ENCODE data around the gene FLNB. TPM values are rescaled to one million over a fixed set of nuclear protein-coding genes. Genes with fewer than 3 reads are reported as not detected.

FLNB gene
- total RNA-seq, 2 donors from 2014 or later = 96.9 to 139 TPM

DNA sequence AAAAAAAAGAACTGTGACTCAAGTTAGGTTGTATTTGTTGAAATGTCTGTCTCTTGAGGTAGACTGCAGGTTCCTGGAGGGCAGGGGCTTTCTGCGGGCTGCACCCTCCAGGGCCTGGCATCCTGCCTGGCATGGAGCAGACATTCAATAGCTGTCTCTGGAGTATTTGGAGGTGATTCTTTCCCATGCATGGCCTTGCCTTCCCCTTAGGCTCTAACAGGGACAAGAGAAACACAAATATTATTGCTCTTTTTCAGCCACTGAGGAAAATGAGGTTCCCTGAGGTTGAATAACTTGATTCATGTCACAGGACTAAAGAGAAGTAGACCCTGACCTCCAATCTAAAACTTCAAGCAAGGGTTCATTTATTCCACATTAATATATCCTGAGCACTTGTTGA is 18.6 kb upstream of the FLNB start:
- H3K27me3 ChIP-seq (replicated peaks; ENCODE audit: insufficient read depth) = no peaks in the 10 kb centered on the region
- no peak for ATAC-seq (ENCODE audit: insufficient number of reproducible peaks, low FRiP score, low read depth)

DNA sequence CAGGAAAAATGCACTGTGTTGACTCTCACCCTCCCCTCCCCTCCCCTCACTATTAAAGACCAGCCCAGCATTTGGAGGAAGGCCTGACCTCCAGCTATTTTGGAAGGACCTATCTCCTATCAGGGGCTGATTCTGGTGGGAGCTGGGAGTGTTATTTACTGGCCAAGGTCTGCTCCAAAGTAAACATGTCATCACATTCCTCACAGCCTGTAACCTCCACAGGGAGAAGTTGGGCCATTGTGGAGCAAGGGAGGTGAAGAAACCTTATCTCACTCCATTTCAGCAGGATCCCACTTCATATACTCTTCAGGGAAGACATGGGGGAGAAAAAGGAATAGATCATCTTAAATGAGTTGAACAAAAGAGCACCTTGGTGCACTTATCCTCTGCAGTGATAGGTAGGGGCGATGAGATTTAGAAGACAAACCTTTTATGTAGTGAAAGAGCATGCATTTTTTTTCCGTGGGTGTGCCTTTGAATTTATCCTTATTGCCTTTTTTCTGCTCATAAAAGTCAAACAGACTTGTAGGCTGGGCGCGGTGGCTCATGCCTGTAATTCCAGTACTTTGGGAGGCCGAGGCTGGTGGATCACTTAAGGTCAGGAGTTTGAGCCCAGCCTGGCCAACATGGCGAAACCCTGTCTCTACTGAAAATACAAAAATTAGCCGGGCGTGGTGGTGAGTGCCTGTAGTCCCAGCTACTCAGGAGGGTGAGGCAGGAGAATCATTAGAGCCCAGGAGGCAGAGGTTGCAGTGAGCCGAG is 15.6 kb upstream of the FLNB start:
- DNase-seq (ENCODE audit: low spot score) (no peak), ATAC-seq (ENCODE audit: insufficient number of reproducible peaks, low FRiP score, low read depth) (no peak)
- Histone ChIP-seq H3K9me3 (no peaks in the 10 kb centered on the region), H3K27ac (no peak overlapping the region), H3K27me3 (replicated peaks; ENCODE audit: insufficient read depth) (no peaks in the 10 kb centered on the region), H3K4me1 (ENCODE audit: control insufficient read depth in 1 of 2, low read depth in 2 of 2) (peaks cover 0 to 13% of the 10 kb centered on the region in 2 donors), H3K36me3 (no peaks in the 10 kb centered on the region), H3K4me3 (no peak overlapping the region)
- TF ChIP-seq, protein P1, sequence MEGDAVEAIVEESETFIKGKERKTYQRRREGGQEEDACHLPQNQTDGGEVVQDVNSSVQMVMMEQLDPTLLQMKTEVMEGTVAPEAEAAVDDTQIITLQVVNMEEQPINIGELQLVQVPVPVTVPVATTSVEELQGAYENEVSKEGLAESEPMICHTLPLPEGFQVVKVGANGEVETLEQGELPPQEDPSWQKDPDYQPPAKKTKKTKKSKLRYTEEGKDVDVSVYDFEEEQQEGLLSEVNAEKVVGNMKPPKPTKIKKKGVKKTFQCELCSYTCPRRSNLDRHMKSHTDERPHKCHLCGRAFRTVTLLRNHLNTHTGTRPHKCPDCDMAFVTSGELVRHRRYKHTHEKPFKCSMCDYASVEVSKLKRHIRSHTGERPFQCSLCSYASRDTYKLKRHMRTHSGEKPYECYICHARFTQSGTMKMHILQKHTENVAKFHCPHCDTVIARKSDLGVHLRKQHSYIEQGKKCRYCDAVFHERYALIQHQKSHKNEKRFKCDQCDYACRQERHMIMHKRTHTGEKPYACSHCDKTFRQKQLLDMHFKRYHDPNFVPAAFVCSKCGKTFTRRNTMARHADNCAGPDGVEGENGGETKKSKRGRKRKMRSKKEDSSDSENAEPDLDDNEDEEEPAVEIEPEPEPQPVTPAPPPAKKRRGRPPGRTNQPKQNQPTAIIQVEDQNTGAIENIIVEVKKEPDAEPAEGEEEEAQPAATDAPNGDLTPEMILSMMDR (IDR thresholded peaks at IDR 0.05) = no peak

More for the DNA sequence above, 18.6 kb upstream of the FLNB start:
- Histone ChIP-seq H3K9me3 (no peaks in the 10 kb centered on the region), H3K36me3 (no peaks in the 10 kb centered on the region), H3K27ac (no peak overlapping the region), H3K4me3 (no peak overlapping the region), H3K4me1 (ENCODE audit: control insufficient read depth in 1 of 2, low read depth in 2 of 2) (no peaks in the 10 kb centered on the region)
- DNase-seq (ENCODE audit: low spot score) = no peak
- TF ChIP-seq, protein P1 (IDR thresholded peaks at IDR 0.05) = no peak

DNA sequence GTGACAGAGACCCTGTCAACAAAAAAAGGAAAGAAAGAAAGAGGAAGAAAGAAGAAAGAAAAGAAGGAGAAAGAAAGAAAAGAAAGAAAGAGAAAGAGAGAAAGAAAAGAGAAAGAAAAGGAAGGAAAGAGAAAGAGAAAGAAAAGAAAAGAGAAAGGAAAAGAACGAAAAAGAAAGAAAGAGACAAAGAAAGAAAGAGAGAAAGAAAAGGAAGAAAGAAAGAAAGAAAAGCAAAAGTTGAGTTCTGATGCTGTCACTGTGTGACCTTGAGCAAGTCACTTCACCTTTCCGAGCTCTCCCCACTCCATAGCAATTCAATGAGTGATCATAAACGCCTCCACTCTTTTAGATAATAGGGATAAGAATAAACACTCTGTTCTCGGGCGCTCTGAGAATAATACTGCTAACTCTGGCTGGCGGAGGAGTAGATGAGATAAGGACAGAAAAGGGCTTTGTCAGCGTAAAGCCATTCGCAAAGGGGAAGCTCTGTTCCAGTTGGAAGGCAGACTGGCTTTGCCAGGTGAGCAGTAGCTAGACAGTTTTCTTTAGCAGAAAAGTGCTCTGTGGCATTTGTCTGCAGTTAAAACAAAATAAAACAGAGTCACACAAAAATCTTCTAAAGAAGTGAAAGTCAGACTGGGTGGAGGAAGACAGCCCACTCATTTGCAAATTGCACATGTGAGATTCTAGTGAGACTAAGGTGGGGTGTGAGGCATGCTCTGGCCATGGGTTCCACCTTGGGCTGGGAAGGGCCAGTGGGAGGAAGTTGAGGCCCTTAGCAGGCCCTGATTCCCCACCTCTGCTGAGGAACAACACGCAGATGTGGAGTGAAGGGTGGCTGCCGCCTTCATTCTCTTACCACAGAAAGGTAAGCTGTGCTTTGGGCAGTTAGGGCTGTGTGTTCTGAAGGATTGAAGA is 9.6 kb upstream of the FLNB start:
- peak overlapping the region; percentile 4 to 29 for H3K27ac ChIP-seq
- H3K36me3 ChIP-seq = no peaks in the 10 kb centered on the region
- ATAC-seq (ENCODE audit: insufficient number of reproducible peaks, low FRiP score, low read depth) (no peak), DNase-seq (ENCODE audit: low spot score) (no peak)
- TF ChIP-seq, protein P1 (IDR thresholded peaks at IDR 0.05) = no peak
- H3K9me3 ChIP-seq = no peaks in the 10 kb centered on the region
- H3K4me3 ChIP-seq = peak overlapping the region; percentile 59
- peaks cover 11 to 29% of the 10 kb centered on the region in 2 donors for H3K4me1 ChIP-seq (ENCODE audit: control insufficient read depth in 1 of 2, low read depth in 2 of 2)
- H3K27me3 ChIP-seq (replicated peaks; ENCODE audit: insufficient read depth) = no peaks in the 10 kb centered on the region

DNA sequence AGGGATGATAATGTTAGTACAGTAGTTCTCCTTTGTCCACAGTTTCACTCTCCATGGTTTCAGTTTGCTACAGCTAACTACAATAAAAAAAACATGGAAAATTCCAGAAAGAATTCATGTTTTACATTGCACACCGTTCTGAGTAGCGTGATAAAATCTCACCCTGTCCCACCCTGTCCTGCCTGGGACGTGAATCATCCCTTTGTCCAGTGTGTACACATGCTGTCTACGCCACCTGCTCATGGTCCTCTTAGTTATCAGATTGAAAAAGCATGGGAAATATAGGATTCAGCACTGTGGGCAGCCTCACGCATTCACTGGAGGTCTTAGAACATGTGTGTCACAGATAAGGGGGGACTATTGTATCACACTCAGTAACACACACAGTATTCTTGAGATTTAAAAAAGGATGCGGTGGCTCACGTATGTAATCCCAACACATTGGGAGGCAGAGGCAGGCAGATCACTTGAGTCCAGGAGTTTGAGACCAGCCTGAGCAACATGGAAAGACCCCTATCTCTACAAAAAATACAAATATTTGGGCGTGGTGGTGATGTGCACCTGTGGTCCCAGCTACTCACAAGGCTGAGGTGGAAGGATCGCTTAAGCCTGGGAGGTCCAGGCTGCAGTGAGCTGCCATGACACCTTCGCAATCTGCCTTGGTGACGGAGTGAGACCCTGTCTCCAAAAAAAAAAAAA is 8.7 kb upstream of the FLNB start:
- H3K4me3 ChIP-seq = no peak overlapping the region
- no peaks in the 10 kb centered on the region for H3K27me3 ChIP-seq (replicated peaks; ENCODE audit: insufficient read depth)
- peaks cover 11 to 29% of the 10 kb centered on the region in 2 donors for H3K4me1 ChIP-seq (ENCODE audit: control insufficient read depth in 1 of 2, low read depth in 2 of 2)
- DNase-seq (ENCODE audit: low spot score) (no peak), ATAC-seq (ENCODE audit: insufficient number of reproducible peaks, low FRiP score, low read depth) (no peak)
- no peaks in the 10 kb centered on the region for H3K36me3 ChIP-seq
- no peaks in the 10 kb centered on the region for H3K9me3 ChIP-seq
- no peak overlapping the region for H3K27ac ChIP-seq
- TF ChIP-seq, protein P1 (IDR thresholded peaks at IDR 0.05) = no peak

All from thoracic aorta (tissue), 2 donors.